ENCODE data around the gene AP1M1. TPM values are rescaled to one million over a fixed set of nuclear protein-coding genes. Genes with fewer than 3 reads are reported as not detected.

AP1M1 gene
- total RNA-seq, 1 experiment from 2014 or later: 45.9 TPM

- no peak for DNase-seq (ENCODE audit: low read depth, low spot score)
Measured at GRCh38 chr19:16203256-16204004, 5.7 kb downstream of the AP1M1 start.

GRCh38 chr19:16204005-16204294 is 6.2 kb downstream of the AP1M1 start:
- in situ Hi-C loops (cut with HindIII; ENCODE audit: low pct_unique_long_range_greater_than_20kb, low sequenced_read_pairs): no loop called here
- DNase-seq (ENCODE audit: low read depth, low spot score): no peak

More at GRCh38 chr19:16203256-16204004, 5.7 kb downstream of the AP1M1 start:
- in situ Hi-C loops (cut with HindIII; ENCODE audit: low pct_unique_long_range_greater_than_20kb, low sequenced_read_pairs): no loop called here

- in situ Hi-C loops (cut with HindIII; ENCODE audit: low pct_unique_long_range_greater_than_20kb, low sequenced_read_pairs): no loop called here
- no peak for DNase-seq (ENCODE audit: low read depth, low spot score)
Measured at GRCh38 chr19:16205205-16206045, 7.7 kb downstream of the AP1M1 start.

- in situ Hi-C loops (cut with HindIII; ENCODE audit: low pct_unique_long_range_greater_than_20kb, low sequenced_read_pairs): no loop called here
- no peak for DNase-seq (ENCODE audit: low read depth, low spot score)
Measured at GRCh38 chr19:16206046-16206605, 8.4 kb downstream of the AP1M1 start.

- in situ Hi-C loops (cut with HindIII; ENCODE audit: low pct_unique_long_range_greater_than_20kb, low sequenced_read_pairs): no loop called here
- DNase-seq (ENCODE audit: low read depth, low spot score): no peak
Measured at GRCh38 chr19:16206637-16207036, 8.9 kb downstream of the AP1M1 start.

- in situ Hi-C loops (cut with HindIII; ENCODE audit: low pct_unique_long_range_greater_than_20kb, low sequenced_read_pairs): no loop called here
Measured at GRCh38 chr19:16207063-16207462, 9.4 kb downstream of the AP1M1 start.

GRCh38 chr19:16207490-16208025 is 9.8 kb downstream of the AP1M1 start:
- no peak for DNase-seq (ENCODE audit: low read depth, low spot score)
- in situ Hi-C loops (cut with HindIII; ENCODE audit: low pct_unique_long_range_greater_than_20kb, low sequenced_read_pairs): no loop called here

More at GRCh38 chr19:16207063-16207462, 9.4 kb downstream of the AP1M1 start:
- DNase-seq (ENCODE audit: low read depth, low spot score): no peak

- DNase-seq (ENCODE audit: low read depth, low spot score): no peak
- in situ Hi-C loops (cut with HindIII; ENCODE audit: low pct_unique_long_range_greater_than_20kb, low sequenced_read_pairs): no loop called here
Measured at GRCh38 chr19:16208064-16208759, 10.5 kb downstream of the AP1M1 start.

GRCh38 chr19:16208847-16209665 is 11.3 kb downstream of the AP1M1 start:
- in situ Hi-C loops (cut with HindIII; ENCODE audit: low pct_unique_long_range_greater_than_20kb, low sequenced_read_pairs): no loop called here
- DNase-seq (ENCODE audit: low read depth, low spot score): no peak

GRCh38 chr19:16210168-16210567 is 12.5 kb downstream of the AP1M1 start:
- in situ Hi-C loops (cut with HindIII; ENCODE audit: low pct_unique_long_range_greater_than_20kb, low sequenced_read_pairs): no loop called here
- DNase-seq (ENCODE audit: low read depth, low spot score): no peak

- in situ Hi-C loops (cut with HindIII; ENCODE audit: low pct_unique_long_range_greater_than_20kb, low sequenced_read_pairs): no loop called here
- no peak for DNase-seq (ENCODE audit: low read depth, low spot score)
Measured at GRCh38 chr19:16213076-16213475, 15.4 kb downstream of the AP1M1 start.

- in situ Hi-C loops (cut with HindIII; ENCODE audit: low pct_unique_long_range_greater_than_20kb, low sequenced_read_pairs): no loop called here
Measured at GRCh38 chr19:16216744-16217670, 19.3 kb downstream of the AP1M1 start.

GRCh38 chr19:16217716-16218451 is 20.2 kb downstream of the AP1M1 start:
- in situ Hi-C loops (cut with HindIII; ENCODE audit: low pct_unique_long_range_greater_than_20kb, low sequenced_read_pairs): no loop called here
- DNase-seq (ENCODE audit: low read depth, low spot score): no peak

More at GRCh38 chr19:16216744-16217670, 19.3 kb downstream of the AP1M1 start:
- DNase-seq (ENCODE audit: low read depth, low spot score): no peak

GRCh38 chr19:16218851-16219250 is 21.1 kb downstream of the AP1M1 start:
- in situ Hi-C loops (cut with HindIII; ENCODE audit: low pct_unique_long_range_greater_than_20kb, low sequenced_read_pairs): no loop called here
- no peak for DNase-seq (ENCODE audit: low read depth, low spot score)

GRCh38 chr19:16222806-16223205 is 25.1 kb downstream of the AP1M1 start:
- in situ Hi-C loops (cut with HindIII; ENCODE audit: low pct_unique_long_range_greater_than_20kb, low sequenced_read_pairs): no loop called here
- no peak for DNase-seq (ENCODE audit: low read depth, low spot score)
